Liver (tissue), 9 donors: ENCODE results near the gene LSM14B. TPM values are rescaled to one million over a fixed set of nuclear protein-coding genes. Genes with fewer than 3 reads are reported as not detected.

Source experiments
- DNase-seq: peaks from one replicate; pipeline ENCODE4 v3.0.0-alpha.2; 2017; ENCODE audit warnings: low spot score
- H3K27ac ChIP-seq, 2 donors: one replicate each; pipeline ENCODE4 v1.7.0; 2013; ENCODE audit warnings: inconsistent platforms in 2 of 2, low read length in 2 of 2, control low read depth in 1 of 2, low read depth in 1 of 2, mild to moderate bottlenecking in 1 of 2
- H3K27me3 ChIP-seq, 4 donors: one replicate each; pipeline versions ENCODE4 v1.6.1 to v1.7.0; 2013; ENCODE audit warnings: low read length in 3 of 4, inconsistent platforms in 1 of 4, mild to moderate bottlenecking in 1 of 4, moderate library complexity in 1 of 4; ENCODE audit not compliant: control insufficient read depth in 4 of 4, insufficient read depth in 4 of 4
- H3K36me3 ChIP-seq, 4 donors: one replicate each; pipeline versions ENCODE4 v1.6.1 to v1.7.0; 2013; ENCODE audit warnings: low read length in 3 of 4, mild to moderate bottlenecking in 3 of 4, low read depth in 1 of 4, moderate library complexity in 1 of 4; ENCODE audit not compliant: control insufficient read depth in 4 of 4, insufficient read depth in 3 of 4
- H3K4me1 ChIP-seq, 4 donors: one replicate each; pipeline versions ENCODE4 v1.6.1 to v1.7.0; 2013; ENCODE audit warnings: low read length in 3 of 4, mild to moderate bottlenecking in 3 of 4, moderate library complexity in 1 of 4; ENCODE audit not compliant: control insufficient read depth in 4 of 4, insufficient read depth in 4 of 4
- H3K4me3 ChIP-seq, 3 donors: one replicate each; pipeline versions ENCODE4 v1.6.1 to v1.7.0; 2013; ENCODE audit warnings: low read length in 3 of 3, control low read depth in 1 of 3, low read depth in 1 of 3, mild to moderate bottlenecking in 1 of 3
- H3K9ac ChIP-seq, 2 donors: one replicate each; pipeline ENCODE4 v1.7.0; 2013; ENCODE audit warnings: low read length in 2 of 2, mild to moderate bottlenecking in 2 of 2, moderate library complexity in 2 of 2, control low read depth in 1 of 2, low read depth in 1 of 2
- H3K9me3 ChIP-seq, 4 donors: one replicate each; pipeline versions ENCODE4 v1.6.1 to v1.7.0; 2013; ENCODE audit warnings: low read length in 3 of 4; ENCODE audit not compliant: control insufficient read depth in 4 of 4
- FOXA2 ChIP-seq: IDR thresholded peaks from 2 replicates; pipeline ENCODE4 v1.6.1; 2016; ENCODE audit warnings: antibody characterized with exemption
- HNF4A ChIP-seq, 2 donors: conservative IDR thresholded peaks; 2 replicates each; pipeline ENCODE4 v1.6.1; 2016; ENCODE audit warnings: antibody characterized with exemption in 2 of 2, mild to moderate bottlenecking in 2 of 2
- RAD21 ChIP-seq, 2 donors: IDR thresholded peaks; 2 replicates each; pipeline ENCODE4 v1.6.1; 2016; ENCODE audit warnings: antibody characterized with exemption in 2 of 2, mild to moderate bottlenecking in 2 of 2
- RXRA ChIP-seq, 2 donors: IDR thresholded peaks; 2 replicates each; pipeline ENCODE4 v1.6.1; 2017 to 2018; ENCODE audit warnings: antibody characterized with exemption in 2 of 2, mild to moderate bottlenecking in 1 of 2
- TAF1 ChIP-seq: conservative IDR thresholded peaks from 2 replicates; pipeline ENCODE4 v1.6.1; 2016; ENCODE audit warnings: antibody characterized with exemption, mild to moderate bottlenecking
- YY1 ChIP-seq: IDR thresholded peaks from 2 replicates; pipeline ENCODE4 v1.6.1; 2016; ENCODE audit warnings: antibody characterized with exemption, mild to moderate bottlenecking
- WGBS: extraction: QIAGEN DNeasy Blood & Tissue Kit; methylation state at CpG from one replicate; pipeline ENCODE4 v1.1.7; 2013; 5-methylcytosine and 5-hydroxymethylcytosine counted together
- polyA plus RNA-seq, 2 donors: library from polyadenylated mRNA; stranded (reverse) in 1 of 2; unstranded in 1 of 2; fragments of 200-250 nt in 1 of 2; fragments of >200 nt in 1 of 2; fragmentation: Nextera tagmentation in 1 of 2; extraction: Ambion mirVana in 1 of 2; gene quantifications; one replicate each; pipeline versions ENCODE4 v1.2.1 to v1.2.3, GENCODE V29; 2013 to 2015
- total RNA-seq, 2 donors: library from RNA; depleted of rRNA; stranded (reverse); fragments of >200 nt; gene quantifications; one replicate each; pipeline ENCODE4 v1.2.3, GENCODE V29; 2014
- TF ChIP-seq, protein P1 (sequence below): IDR thresholded peaks from 2 replicates; pipeline ENCODE4 v1.6.1; 2016; ENCODE audit warnings: antibody characterized with exemption
- TF ChIP-seq, protein P2 (sequence below): fragments of 150-350 bp; IDR thresholded peaks from 2 replicates; pipeline ENCODE4 v1.5.1; 2017; ENCODE audit warnings: improper control_type of control experiment, low read depth, low read length; ENCODE audit not compliant: missing input control
- TF ChIP-seq, protein P3 (sequence below): IDR thresholded peaks from 2 replicates; pipeline ENCODE4 v1.6.1; 2016; ENCODE audit warnings: antibody characterized with exemption
- TF ChIP-seq, protein P4 (sequence below): IDR thresholded peaks from 2 replicates; pipeline ENCODE4 v1.6.1; 2016; ENCODE audit warnings: antibody characterized with exemption, mild to moderate bottlenecking
- TF ChIP-seq, protein P5 (sequence below): IDR thresholded peaks from 2 replicates; pipeline ENCODE4 v1.6.1; 2016; ENCODE audit warnings: antibody characterized with exemption
- donor health status: healthy.
- donor health status: healthy.
- donor health status: healthy.
- donor health status: healthy.
- donor health status: healthy.

The LSM14B gene
- total and polyA plus RNA-seq, 4 donors = 0.99 to 15.9 (median 13.3) TPM

DNA sequence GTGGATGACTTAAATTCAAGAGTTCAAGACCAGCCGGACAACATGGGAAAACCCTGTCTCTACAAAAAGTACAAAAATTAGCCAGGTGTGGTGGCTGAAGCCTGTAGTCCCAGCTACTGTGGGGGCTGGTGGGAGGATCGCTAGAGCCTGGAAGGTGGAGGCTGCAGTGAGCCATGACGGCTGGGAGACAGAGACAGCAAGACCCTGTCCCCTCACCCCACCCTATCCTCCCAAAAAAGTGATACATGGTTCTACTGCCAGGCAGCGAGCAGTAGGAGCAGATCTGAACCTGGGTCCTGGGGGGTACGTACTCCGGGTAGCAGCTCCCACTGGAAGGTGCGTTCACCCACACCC lies 18.7 kb downstream of the LSM14B start:
- Histone ChIP-seq H3K9me3 (no peaks in the 10 kb centered on the region), H3K9ac (no peak overlapping the region), H3K4me1 (peaks cover 12 to 40% (median 30%) of the 10 kb centered on the region in 4 donors), H3K27ac (peak overlapping the region; percentile 19 to 90), H3K4me3 (no peak overlapping the region), H3K36me3 (peaks cover 15 to 42% (median 39%) of the 10 kb centered on the region in 4 donors), H3K27me3 (no peaks in the 10 kb centered on the region)
- DNase-seq = no peak
- TF ChIP-seq YY1 (no peak), TAF1 (no peak), HNF4A (conservative IDR thresholded peaks at IDR 0.05) (no peak), FOXA2 (no peak), RXRA (IDR thresholded peaks at IDR 0.05) (no peak)
- TF ChIP-seq, protein P1, sequence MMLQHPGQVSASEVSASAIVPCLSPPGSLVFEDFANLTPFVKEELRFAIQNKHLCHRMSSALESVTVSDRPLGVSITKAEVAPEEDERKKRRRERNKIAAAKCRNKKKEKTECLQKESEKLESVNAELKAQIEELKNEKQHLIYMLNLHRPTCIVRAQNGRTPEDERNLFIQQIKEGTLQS = no peak
- TF ChIP-seq, protein P2, sequence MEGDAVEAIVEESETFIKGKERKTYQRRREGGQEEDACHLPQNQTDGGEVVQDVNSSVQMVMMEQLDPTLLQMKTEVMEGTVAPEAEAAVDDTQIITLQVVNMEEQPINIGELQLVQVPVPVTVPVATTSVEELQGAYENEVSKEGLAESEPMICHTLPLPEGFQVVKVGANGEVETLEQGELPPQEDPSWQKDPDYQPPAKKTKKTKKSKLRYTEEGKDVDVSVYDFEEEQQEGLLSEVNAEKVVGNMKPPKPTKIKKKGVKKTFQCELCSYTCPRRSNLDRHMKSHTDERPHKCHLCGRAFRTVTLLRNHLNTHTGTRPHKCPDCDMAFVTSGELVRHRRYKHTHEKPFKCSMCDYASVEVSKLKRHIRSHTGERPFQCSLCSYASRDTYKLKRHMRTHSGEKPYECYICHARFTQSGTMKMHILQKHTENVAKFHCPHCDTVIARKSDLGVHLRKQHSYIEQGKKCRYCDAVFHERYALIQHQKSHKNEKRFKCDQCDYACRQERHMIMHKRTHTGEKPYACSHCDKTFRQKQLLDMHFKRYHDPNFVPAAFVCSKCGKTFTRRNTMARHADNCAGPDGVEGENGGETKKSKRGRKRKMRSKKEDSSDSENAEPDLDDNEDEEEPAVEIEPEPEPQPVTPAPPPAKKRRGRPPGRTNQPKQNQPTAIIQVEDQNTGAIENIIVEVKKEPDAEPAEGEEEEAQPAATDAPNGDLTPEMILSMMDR = no peak
- WGBS = 92% methylated on average over 7 of the region's 7 CpGs

DNA sequence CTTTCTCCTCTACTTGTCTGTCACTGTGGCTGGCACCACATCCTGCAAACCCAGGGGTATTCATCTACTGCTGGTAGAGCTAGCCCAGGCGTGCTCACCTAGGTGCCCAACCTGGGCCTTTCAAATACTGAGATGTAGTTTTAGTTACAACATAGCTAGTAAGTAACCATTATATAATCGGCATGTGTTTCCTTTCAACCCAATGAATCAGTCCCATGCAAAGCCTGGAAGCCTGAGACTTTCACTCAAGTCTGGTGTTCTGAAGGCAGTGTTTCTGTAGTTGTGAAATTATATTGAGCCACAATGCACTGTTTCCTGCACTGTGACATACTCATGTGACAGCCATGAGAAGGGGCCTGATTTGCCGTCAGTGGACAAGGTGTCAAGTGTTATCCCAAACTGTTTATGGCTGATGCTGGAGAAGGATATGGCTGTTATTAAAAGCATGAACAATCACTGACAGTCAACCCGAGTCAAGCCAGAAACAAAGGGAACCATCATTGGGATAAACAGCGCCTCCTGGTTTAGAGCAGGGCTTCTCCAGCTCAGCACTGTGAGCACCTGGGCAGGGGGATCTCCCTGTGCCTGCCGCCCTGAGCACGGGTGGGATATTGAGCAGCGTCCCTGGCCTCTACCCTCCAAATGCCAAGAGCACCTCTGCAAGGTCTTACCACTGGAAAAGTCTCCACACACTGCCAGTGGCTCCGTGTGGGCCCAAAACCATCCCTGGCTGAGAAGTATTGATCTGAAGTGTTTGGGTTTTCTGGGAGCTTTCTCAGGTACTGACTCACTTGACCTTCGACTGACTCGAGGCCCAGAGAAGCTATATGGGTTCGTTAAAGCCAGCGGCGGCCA lies 19.3 kb downstream of the LSM14B start:
- H3K27me3 ChIP-seq = no peaks in the 10 kb centered on the region
- no peaks in the 10 kb centered on the region for H3K9me3 ChIP-seq
- 15% methylated on average over 14 of the region's 14 CpGs for WGBS
- peak overlapping the region; percentile 86 to 90 for H3K27ac ChIP-seq
- peak overlapping the region; percentile 87 to 95 for H3K9ac ChIP-seq
- H3K4me1 ChIP-seq = peaks cover 12 to 42% (median 34%) of the 10 kb centered on the region in 4 donors
- peak overlapping the region; percentile 74 to 94 (median 78) for H3K4me3 ChIP-seq
- peaks cover 15 to 36% (median 33%) of the 10 kb centered on the region in 4 donors for H3K36me3 ChIP-seq
- DNase-seq = no peak
- peak in 1 of 2 donors; percentile 34 for TF ChIP-seq RAD21 (IDR thresholded peaks at IDR 0.05)
- TF ChIP-seq, protein P3, sequence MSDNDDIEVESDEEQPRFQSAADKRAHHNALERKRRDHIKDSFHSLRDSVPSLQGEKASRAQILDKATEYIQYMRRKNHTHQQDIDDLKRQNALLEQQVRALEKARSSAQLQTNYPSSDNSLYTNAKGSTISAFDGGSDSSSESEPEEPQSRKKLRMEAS = peak; percentile 10
- no peak for TF ChIP-seq TAF1

DNA sequence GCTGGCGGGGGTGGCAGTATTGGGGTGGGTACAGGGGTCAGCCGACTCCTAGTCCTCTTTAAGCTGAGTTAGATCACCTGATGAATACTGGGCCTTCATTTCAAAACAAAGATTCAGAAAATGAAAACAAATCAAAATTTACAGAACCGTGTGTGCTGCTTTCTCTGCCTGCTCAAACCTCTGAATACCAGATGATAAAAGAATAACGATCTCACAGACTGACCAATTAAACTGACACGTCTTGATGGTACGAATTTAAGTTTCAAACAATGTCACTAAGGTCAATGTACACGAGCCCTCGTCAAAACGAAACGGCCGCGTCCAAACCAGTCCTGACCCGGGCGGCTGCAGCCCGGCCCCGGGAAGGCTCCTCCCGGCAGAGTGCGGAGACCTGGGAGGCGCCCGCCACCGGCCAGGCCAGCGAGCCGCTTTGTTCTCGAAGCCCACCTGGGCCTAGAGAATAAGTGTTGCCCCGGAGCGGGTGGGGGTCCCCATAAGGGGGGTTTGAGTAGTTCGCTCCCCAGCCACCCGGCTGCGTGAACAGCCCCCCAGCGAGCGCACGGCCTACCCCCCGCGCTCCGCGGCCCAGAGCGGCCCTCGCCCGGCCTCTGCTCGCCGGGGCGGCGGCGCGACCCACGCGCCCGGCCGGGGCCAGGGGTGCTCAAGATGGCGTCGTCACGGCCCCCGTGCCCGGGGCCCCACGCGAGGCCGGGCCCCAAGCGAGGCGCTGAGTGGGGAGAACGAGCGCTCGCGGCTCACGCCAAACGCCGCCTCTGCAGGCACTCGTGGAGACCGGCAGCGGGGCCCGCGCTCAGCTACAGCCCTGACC lies 20.2 kb downstream of the LSM14B start:
- WGBS = under 1% methylated on average over 71 of the region's 71 CpGs
- Histone ChIP-seq H3K36me3 (peaks cover 12 to 31% (median 26%) of the 10 kb centered on the region in 4 donors), H3K27ac (peak overlapping the region; percentile 86 to 90), H3K27me3 (no peaks in the 10 kb centered on the region), H3K4me3 (peak overlapping the region; percentile 74 to 94 (median 78)), H3K9me3 (no peaks in the 10 kb centered on the region), H3K4me1 (peaks cover 20 to 50% (median 43%) of the 10 kb centered on the region in 4 donors), H3K9ac (peak overlapping the region; percentile 87 to 95)
- peak; percentile 48 for DNase-seq
- TF ChIP-seq, protein P3 = no peak
- TF ChIP-seq, protein P4, sequence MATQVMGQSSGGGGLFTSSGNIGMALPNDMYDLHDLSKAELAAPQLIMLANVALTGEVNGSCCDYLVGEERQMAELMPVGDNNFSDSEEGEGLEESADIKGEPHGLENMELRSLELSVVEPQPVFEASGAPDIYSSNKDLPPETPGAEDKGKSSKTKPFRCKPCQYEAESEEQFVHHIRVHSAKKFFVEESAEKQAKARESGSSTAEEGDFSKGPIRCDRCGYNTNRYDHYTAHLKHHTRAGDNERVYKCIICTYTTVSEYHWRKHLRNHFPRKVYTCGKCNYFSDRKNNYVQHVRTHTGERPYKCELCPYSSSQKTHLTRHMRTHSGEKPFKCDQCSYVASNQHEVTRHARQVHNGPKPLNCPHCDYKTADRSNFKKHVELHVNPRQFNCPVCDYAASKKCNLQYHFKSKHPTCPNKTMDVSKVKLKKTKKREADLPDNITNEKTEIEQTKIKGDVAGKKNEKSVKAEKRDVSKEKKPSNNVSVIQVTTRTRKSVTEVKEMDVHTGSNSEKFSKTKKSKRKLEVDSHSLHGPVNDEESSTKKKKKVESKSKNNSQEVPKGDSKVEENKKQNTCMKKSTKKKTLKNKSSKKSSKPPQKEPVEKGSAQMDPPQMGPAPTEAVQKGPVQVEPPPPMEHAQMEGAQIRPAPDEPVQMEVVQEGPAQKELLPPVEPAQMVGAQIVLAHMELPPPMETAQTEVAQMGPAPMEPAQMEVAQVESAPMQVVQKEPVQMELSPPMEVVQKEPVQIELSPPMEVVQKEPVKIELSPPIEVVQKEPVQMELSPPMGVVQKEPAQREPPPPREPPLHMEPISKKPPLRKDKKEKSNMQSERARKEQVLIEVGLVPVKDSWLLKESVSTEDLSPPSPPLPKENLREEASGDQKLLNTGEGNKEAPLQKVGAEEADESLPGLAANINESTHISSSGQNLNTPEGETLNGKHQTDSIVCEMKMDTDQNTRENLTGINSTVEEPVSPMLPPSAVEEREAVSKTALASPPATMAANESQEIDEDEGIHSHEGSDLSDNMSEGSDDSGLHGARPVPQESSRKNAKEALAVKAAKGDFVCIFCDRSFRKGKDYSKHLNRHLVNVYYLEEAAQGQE = no peak
- TF ChIP-seq, protein P2 = no peak
- TF ChIP-seq, protein P5, sequence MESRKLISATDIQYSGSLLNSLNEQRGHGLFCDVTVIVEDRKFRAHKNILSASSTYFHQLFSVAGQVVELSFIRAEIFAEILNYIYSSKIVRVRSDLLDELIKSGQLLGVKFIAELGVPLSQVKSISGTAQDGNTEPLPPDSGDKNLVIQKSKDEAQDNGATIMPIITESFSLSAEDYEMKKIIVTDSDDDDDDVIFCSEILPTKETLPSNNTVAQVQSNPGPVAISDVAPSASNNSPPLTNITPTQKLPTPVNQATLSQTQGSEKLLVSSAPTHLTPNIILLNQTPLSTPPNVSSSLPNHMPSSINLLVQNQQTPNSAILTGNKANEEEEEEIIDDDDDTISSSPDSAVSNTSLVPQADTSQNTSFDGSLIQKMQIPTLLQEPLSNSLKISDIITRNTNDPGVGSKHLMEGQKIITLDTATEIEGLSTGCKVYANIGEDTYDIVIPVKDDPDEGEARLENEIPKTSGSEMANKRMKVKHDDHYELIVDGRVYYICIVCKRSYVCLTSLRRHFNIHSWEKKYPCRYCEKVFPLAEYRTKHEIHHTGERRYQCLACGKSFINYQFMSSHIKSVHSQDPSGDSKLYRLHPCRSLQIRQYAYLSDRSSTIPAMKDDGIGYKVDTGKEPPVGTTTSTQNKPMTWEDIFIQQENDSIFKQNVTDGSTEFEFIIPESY = no peak
- no peak for TF ChIP-seq TAF1
- no peak for TF ChIP-seq HNF4A (conservative IDR thresholded peaks at IDR 0.05)
- TF ChIP-seq, protein P1 = no peak
